Calu3 (cell line): Measurements from ENCODE around the gene CTNNAL1. TPM values are rescaled to one million over a fixed set of nuclear protein-coding genes. Genes with fewer than 3 reads are reported as not detected.

Experiments used
- BruUV-seq: library from RNA; stranded (reverse); fragments of 400-500 nt; replicated peaks from 2 replicates; lab custom pipeline; 2021; lab: Mats Ljungman, UMichigan
- CTCF ChIA-PET: fragments of 300-600 bp; sonication (Branson Sonifier 250); formaldehyde crosslinking; loops from one replicate; lab custom pipeline; 2022; ENCODE audit warnings: antibody characterized with exemption; lab: Charles Lee
- DNase-seq: peaks from one replicate; pipeline ENCODE4 v3.0.0; 2022
- H3K27ac Mint-ChIP-seq: one replicate; pipeline ENCODE4 v1.8.0; 2022; ENCODE audit warnings: mixed read lengths; ENCODE audit not compliant: unreplicated experiment
- H3K27me3 Mint-ChIP-seq: one replicate; pipeline ENCODE4 v1.8.0; 2022; ENCODE audit warnings: mixed read lengths; ENCODE audit not compliant: unreplicated experiment
- H3K36me3 Mint-ChIP-seq: one replicate; pipeline ENCODE4 v1.8.0; 2022; ENCODE audit warnings: mild to moderate bottlenecking, moderate library complexity, mixed read lengths; ENCODE audit not compliant: insufficient read depth, unreplicated experiment
- H3K4me1 Mint-ChIP-seq: one replicate; pipeline ENCODE4 v1.8.0; 2022; ENCODE audit warnings: mild to moderate bottlenecking, low read depth, mixed read lengths; ENCODE audit not compliant: unreplicated experiment
- H3K4me3 Mint-ChIP-seq: one replicate; pipeline ENCODE4 v1.8.0; 2022; ENCODE audit warnings: mild to moderate bottlenecking, low read depth, moderate library complexity, mixed read lengths; ENCODE audit not compliant: unreplicated experiment
- H3K9me3 Mint-ChIP-seq: one replicate; pipeline ENCODE4 v1.8.0; 2022; ENCODE audit warnings: low read depth, mixed read lengths; ENCODE audit not compliant: unreplicated experiment
- intact Hi-C: fragments of 100-400 bp; cut with micrococcal nuclease; formaldehyde crosslinking; loops from one replicate; pipeline ENCODE4 v1.10.0; 2022; ENCODE audit not compliant: unreplicated experiment
- total RNA-seq: library from RNA; stranded (reverse); gene quantifications from 2 replicates; pipeline ENCODE4 v1.2.3, GENCODE V29; 2022
- TF ChIP-seq, protein P1 (sequence below): fragments of 200-600 bp; IDR thresholded peaks from one replicate; pipeline ENCODE4 v1.8.0; 2022; ENCODE audit warnings: antibody characterized with exemption; ENCODE audit not compliant: unreplicated experiment

The CTNNAL1 gene
- total RNA-seq, 1 experiment from 2014 or later = 20.6 TPM

DNA sequence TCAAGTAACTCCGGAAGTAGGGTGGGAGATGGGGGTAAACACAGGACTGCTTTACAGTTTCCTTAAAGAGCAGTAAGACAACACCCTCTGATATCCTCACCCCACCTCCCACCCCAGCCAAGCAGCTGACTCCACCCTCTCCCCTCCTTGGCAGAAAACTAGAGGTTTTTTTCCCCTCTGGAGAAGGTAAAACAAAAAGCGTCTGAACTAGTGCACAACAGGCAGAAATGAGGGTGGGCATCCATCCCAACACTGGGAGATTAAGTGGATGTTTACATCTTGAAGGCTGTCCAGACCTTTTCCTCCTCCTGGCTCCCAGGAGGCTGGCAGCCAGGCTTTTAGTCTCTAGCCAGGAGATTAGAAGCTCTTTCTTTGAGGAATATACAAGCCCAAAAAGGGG, 13.9 kb upstream of the CTNNAL1 start:
- no peaks in the 10 kb centered on the region for H3K9me3 Mint-ChIP-seq
- no peaks in the 10 kb centered on the region for H3K27me3 Mint-ChIP-seq
- no peak overlapping the region for H3K27ac Mint-ChIP-seq
- intact Hi-C loops = no loop called here
- CTCF ChIA-PET = no interaction called here
- BruUV-seq = no TSS peak
- peaks cover 5% of the 10 kb centered on the region for H3K36me3 Mint-ChIP-seq
- H3K4me3 Mint-ChIP-seq = no peak overlapping the region
- no peaks in the 10 kb centered on the region for H3K4me1 Mint-ChIP-seq
- no peak for DNase-seq
- TF ChIP-seq, protein P1, sequence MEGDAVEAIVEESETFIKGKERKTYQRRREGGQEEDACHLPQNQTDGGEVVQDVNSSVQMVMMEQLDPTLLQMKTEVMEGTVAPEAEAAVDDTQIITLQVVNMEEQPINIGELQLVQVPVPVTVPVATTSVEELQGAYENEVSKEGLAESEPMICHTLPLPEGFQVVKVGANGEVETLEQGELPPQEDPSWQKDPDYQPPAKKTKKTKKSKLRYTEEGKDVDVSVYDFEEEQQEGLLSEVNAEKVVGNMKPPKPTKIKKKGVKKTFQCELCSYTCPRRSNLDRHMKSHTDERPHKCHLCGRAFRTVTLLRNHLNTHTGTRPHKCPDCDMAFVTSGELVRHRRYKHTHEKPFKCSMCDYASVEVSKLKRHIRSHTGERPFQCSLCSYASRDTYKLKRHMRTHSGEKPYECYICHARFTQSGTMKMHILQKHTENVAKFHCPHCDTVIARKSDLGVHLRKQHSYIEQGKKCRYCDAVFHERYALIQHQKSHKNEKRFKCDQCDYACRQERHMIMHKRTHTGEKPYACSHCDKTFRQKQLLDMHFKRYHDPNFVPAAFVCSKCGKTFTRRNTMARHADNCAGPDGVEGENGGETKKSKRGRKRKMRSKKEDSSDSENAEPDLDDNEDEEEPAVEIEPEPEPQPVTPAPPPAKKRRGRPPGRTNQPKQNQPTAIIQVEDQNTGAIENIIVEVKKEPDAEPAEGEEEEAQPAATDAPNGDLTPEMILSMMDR = no peak

DNA sequence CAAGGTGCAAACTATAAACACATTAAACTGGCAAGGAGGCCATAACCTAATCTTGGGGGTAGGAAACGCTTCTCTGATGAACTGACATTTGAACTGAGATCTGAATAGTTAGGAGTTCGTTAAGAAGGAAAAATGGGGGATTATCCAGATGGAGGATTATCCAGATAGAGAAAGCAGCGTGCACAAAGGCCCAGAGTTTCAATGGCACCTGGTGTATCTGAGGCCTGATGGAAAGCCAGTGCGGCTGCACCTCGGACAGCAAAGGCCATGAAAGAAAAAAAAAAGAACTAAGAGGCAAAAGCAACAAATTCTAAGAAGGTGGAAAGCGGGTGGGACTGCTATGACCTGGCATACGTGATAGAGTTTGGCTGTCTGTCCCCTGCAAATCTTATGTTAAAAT, 13.0 kb upstream of the CTNNAL1 start:
- intact Hi-C loops = no loop called here
- CTCF ChIA-PET = no interaction called here
- no peak overlapping the region for H3K4me3 Mint-ChIP-seq
- H3K27me3 Mint-ChIP-seq = no peaks in the 10 kb centered on the region
- H3K4me1 Mint-ChIP-seq = no peaks in the 10 kb centered on the region
- no peak for DNase-seq
- no peaks in the 10 kb centered on the region for H3K9me3 Mint-ChIP-seq
- peaks cover 5% of the 10 kb centered on the region for H3K36me3 Mint-ChIP-seq
- BruUV-seq = no TSS peak
- no peak overlapping the region for H3K27ac Mint-ChIP-seq
- TF ChIP-seq, protein P1 = no peak

DNA sequence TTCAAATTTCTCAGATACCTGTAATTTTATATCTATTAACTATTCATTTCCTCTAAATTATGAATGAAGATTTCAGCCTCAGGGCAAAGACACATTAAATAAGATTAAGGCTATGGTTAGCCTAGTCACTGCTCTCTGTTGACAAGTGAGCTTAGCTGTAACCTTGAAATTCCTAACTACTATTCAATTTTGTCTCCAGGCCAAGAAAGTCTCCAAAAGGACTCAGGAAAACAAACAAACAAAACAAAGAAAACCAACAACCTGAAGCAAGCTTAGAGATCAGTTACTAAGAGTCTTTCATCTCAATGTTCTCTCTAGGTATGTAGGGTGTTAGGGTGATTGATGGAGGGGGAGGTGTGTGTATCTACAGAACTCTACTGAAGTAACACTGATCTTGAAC, 9.6 kb upstream of the CTNNAL1 start:
- intact Hi-C loops = no loop called here
- CTCF ChIA-PET = interaction anchor here (0.6 kb wide), 1 partner anchor 1015 kb away, joined by 3 read pairs; no protein-coding TSS in a partner anchor
- no peaks in the 10 kb centered on the region for H3K9me3 Mint-ChIP-seq
- H3K4me3 Mint-ChIP-seq = no peak overlapping the region
- no peak overlapping the region for H3K27ac Mint-ChIP-seq
- no peak for DNase-seq
- no TSS peak for BruUV-seq
- no peaks in the 10 kb centered on the region for H3K27me3 Mint-ChIP-seq
- H3K4me1 Mint-ChIP-seq = no peaks in the 10 kb centered on the region
- TF ChIP-seq, protein P1 = no peak
- H3K36me3 Mint-ChIP-seq = peaks cover 11% of the 10 kb centered on the region

DNA sequence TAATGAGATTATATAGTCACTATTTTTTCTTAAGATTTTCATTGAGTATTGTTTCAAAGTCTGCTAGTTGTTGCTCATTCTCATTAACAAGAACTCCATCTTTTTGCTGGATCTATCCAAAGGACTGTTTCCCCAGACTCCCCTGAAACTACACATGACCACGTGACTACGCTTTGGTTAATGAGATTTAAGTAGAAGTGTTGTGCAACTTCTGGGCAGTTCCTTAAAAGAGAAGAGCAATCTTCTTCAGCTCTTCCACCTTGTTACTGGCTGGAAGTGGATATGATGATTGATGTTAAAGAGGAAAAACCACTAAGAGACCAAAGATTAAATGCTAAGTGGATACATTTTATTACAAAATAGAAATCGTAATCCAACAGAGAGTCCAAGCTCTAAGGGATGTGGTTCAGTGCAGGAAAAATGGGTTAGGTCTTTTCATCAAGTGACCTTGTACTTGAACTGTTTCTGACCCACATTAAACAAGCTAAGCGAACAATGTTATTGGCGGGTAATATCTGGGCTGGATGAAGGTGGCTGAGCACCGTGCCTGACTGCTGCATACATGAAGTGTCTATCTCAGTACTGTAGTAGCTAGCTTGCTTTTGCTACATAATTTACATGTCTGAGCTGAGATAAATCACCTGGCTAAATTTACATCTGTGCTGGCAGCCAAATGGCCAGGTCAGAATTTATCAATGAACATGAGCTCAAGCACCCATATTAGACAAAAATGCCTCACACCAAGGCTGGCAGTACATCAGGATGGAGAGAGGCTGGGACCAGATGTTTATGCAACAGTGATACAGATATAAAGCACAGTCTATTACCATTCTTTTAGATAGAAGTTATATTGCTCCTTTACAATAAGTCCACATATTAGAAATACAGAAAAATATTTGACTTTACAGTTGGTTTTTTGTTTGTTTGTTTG, 7.5 kb upstream of the CTNNAL1 start:
- intact Hi-C loops = no loop called here
- TF ChIP-seq, protein P1 = no peak
- Mint-ChIP-seq H3K36me3 (peaks cover 7% of the 10 kb centered on the region), H3K4me3 (no peak overlapping the region), H3K4me1 (no peaks in the 10 kb centered on the region), H3K27me3 (no peaks in the 10 kb centered on the region), H3K27ac (no peak overlapping the region), H3K9me3 (no peaks in the 10 kb centered on the region)
- BruUV-seq = no TSS peak
- DNase-seq = no peak
- CTCF ChIA-PET = no interaction called here
